WTC11 (cell line): ENCODE data around the gene MTHFD1L. TPM values are rescaled to one million over a fixed set of nuclear protein-coding genes. Genes with fewer than 3 reads are reported as not detected.

ENCODE experiments used
- ATAC-seq: fragments of 200-7000 bp; cut with Tn5 transposase; 2 replicates; pipeline ENCODE4 v1.10.0; 2021; ENCODE audit warnings: mild to moderate bottlenecking, moderate library complexity
- CTCF ChIA-PET: fragments of 300-600 bp; sonication (Branson Sonifier 250); formaldehyde crosslinking; loops from one replicate; lab custom pipeline; 2021; ENCODE audit warnings: antibody characterized with exemption; lab: Charles Lee
- POLR2A ChIA-PET: fragments of 350-600 bp; sonication (Branson Sonifier 250); formaldehyde crosslinking; loops from one replicate; lab custom pipeline; 2021; ENCODE audit warnings: antibody characterized with exemption; lab: Charles Lee
- DNase-seq: peaks from one replicate; pipeline ENCODE4 v3.0.0; 2021; ENCODE audit warnings: low spot score
- H3K27ac Mint-ChIP-seq: 2 replicates; pipeline ENCODE4 v1.8.0; 2021; ENCODE audit warnings: mixed read lengths
- H3K27me3 Mint-ChIP-seq: 2 replicates; pipeline ENCODE4 v1.8.0; 2021; ENCODE audit warnings: low read depth, mild to moderate bottlenecking, moderate library complexity, mixed read lengths
- H3K36me3 Mint-ChIP-seq: 2 replicates; pipeline ENCODE4 v1.8.0; 2021; ENCODE audit warnings: mixed read lengths
- H3K4me1 Mint-ChIP-seq: 2 replicates; pipeline ENCODE4 v1.8.0; 2022; ENCODE audit warnings: mixed read lengths
- H3K4me3 Mint-ChIP-seq: 2 replicates; pipeline ENCODE4 v1.8.0; 2021; ENCODE audit warnings: mild to moderate bottlenecking, moderate library complexity, mixed read lengths
- H3K9me3 Mint-ChIP-seq: 2 replicates; pipeline ENCODE4 v1.8.0; 2021; ENCODE audit warnings: mixed read lengths
- CREB1 ChIP-seq: sonication (generic); formaldehyde crosslinking; IDR thresholded peaks from 2 replicates; pipeline ENCODE4 v1.8.0; 2023; ENCODE audit warnings: mild to moderate bottlenecking, missing genetic modification reagents
- GRHL2 ChIP-seq: fragments of 250-450 bp; sonication (Bioruptor Pico); IDR thresholded peaks from 2 replicates; pipeline ENCODE4 v1.8.0; 2022; ENCODE audit warnings: mild to moderate bottlenecking, moderate library complexity; ENCODE audit not compliant: insufficient replicate concordance, severe bottlenecking
- GTF2I ChIP-seq: fragments of 250-450 bp; sonication (Bioruptor Pico); conservative IDR thresholded peaks from 2 replicates; pipeline ENCODE4 v1.4.0; 2021; ENCODE audit warnings: mild to moderate bottlenecking
- IRF2 ChIP-seq: sonication (generic); formaldehyde crosslinking; IDR thresholded peaks from 2 replicates; pipeline ENCODE4 v1.8.0; 2022; ENCODE audit warnings: low read depth, missing genetic modification reagents, borderline replicate concordance
- KAT7 ChIP-seq: sonication (generic); formaldehyde crosslinking; IDR thresholded peaks from 2 replicates; pipeline ENCODE4 v1.8.1; 2023; ENCODE audit warnings: missing genetic modification reagents, mild to moderate bottlenecking, borderline replicate concordance
- NFATC4 ChIP-seq: fragments of 250-450 bp; sonication (Bioruptor Pico); IDR thresholded peaks from 2 replicates; pipeline ENCODE4 v1.9.0; 2021; ENCODE audit warnings: mild to moderate bottlenecking
- PRRX2 ChIP-seq: fragments of 250-450 bp; sonication (Bioruptor Pico); IDR thresholded peaks from 2 replicates; pipeline ENCODE4 v1.8.0; 2021; ENCODE audit warnings: mild to moderate bottlenecking
- SOX15 ChIP-seq: fragments of 250-450 bp; sonication (Bioruptor Pico); IDR thresholded peaks from 2 replicates; pipeline ENCODE4 v1.9.0; 2021; ENCODE audit warnings: mild to moderate bottlenecking
- TP53 ChIP-seq: sonication (generic); formaldehyde crosslinking; IDR thresholded peaks from 2 replicates; pipeline ENCODE4 v1.8.1; 2023; ENCODE audit warnings: mild to moderate bottlenecking, missing genetic modification reagents
- ZNF138 ChIP-seq: sonication (generic); formaldehyde crosslinking; conservative IDR thresholded peaks from 2 replicates; pipeline ENCODE4 v1.8.1; 2022; ENCODE audit warnings: mild to moderate bottlenecking, moderate library complexity, missing genetic modification reagents
- ZNF263 ChIP-seq: sonication (generic); formaldehyde crosslinking; IDR thresholded peaks from 2 replicates; pipeline ENCODE4 v1.8.1; 2022; ENCODE audit warnings: low read depth, mild to moderate bottlenecking, moderate library complexity, missing genetic modification reagents
- ZNF317 ChIP-seq: sonication (generic); formaldehyde crosslinking; IDR thresholded peaks from 2 replicates; pipeline ENCODE4 v1.8.1; 2023; ENCODE audit warnings: low read depth, mild to moderate bottlenecking, moderate library complexity, missing genetic modification reagents, borderline replicate concordance
- ZNF671 ChIP-seq: fragments of 250-450 bp; sonication (Bioruptor Pico); IDR thresholded peaks from 2 replicates; pipeline ENCODE4 v1.8.0; 2021; ENCODE audit warnings: mild to moderate bottlenecking
- total RNA-seq: library from RNA; stranded (reverse); gene quantifications from 3 replicates; pipeline ENCODE4 v1.2.3, GENCODE V29; 2021
- TF ChIP-seq, protein P1 (sequence below): sonication (generic); formaldehyde crosslinking; IDR thresholded peaks from 2 replicates; pipeline ENCODE4 v1.8.1; 2022; ENCODE audit warnings: mild to moderate bottlenecking, missing genetic modification reagents, moderate library complexity, borderline replicate concordance
- TF ChIP-seq, protein P2 (sequence below): sonication (generic); formaldehyde crosslinking; IDR thresholded peaks from 2 replicates; pipeline ENCODE4 v1.8.0; 2022; ENCODE audit warnings: mild to moderate bottlenecking, missing genetic modification reagents
- TF ChIP-seq, protein P3 (sequence below): fragments of 250-450 bp; sonication (Bioruptor Pico); IDR thresholded peaks from 2 replicates; pipeline ENCODE4 v1.9.0; 2021; ENCODE audit warnings: mild to moderate bottlenecking, borderline replicate concordance
- TF ChIP-seq, protein P4 (sequence below): fragments of 250-450 bp; sonication (Bioruptor Pico); IDR thresholded peaks from 2 replicates; pipeline ENCODE4 v1.8.0; 2021; ENCODE audit warnings: mild to moderate bottlenecking
- TF ChIP-seq, protein P5 (sequence below): sonication (generic); formaldehyde crosslinking; IDR thresholded peaks from 2 replicates; pipeline ENCODE4 v1.8.1; 2023; ENCODE audit warnings: mild to moderate bottlenecking, missing genetic modification reagents, moderate library complexity
- TF ChIP-seq, protein P6 (sequence below): fragments of 250-450 bp; sonication (Bioruptor Pico); IDR thresholded peaks from 2 replicates; pipeline ENCODE4 v1.9.0; 2021; ENCODE audit warnings: mild to moderate bottlenecking
- TF ChIP-seq, protein P7 (sequence below): sonication (generic); formaldehyde crosslinking; IDR thresholded peaks from 2 replicates; pipeline ENCODE4 v1.8.1; 2022; ENCODE audit warnings: missing genetic modification reagents, borderline replicate concordance

MTHFD1L gene
- total RNA-seq, 1 experiment from 2014 or later: 104 TPM

DNA sequence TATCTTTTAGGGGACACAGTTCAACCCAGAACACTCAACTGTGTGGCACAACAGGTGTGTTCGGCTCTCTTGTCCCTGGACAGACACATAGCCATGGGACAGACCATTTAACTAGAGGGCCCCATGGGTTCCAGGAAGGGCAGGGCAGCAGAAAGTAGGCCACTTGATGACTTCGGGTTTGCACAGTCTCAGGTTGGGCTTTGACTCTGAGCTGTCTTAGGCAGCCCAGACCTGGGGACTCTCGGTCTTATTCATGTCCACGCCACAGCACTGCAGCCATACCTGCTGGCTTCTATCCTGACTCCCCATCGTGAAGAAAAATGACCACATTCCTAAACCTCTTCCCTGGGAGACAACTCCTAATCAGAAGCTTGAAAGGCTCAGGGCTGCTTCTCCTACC is 228.2 kb downstream of the MTHFD1L start (continued):
- TF ChIP-seq, protein P1, sequence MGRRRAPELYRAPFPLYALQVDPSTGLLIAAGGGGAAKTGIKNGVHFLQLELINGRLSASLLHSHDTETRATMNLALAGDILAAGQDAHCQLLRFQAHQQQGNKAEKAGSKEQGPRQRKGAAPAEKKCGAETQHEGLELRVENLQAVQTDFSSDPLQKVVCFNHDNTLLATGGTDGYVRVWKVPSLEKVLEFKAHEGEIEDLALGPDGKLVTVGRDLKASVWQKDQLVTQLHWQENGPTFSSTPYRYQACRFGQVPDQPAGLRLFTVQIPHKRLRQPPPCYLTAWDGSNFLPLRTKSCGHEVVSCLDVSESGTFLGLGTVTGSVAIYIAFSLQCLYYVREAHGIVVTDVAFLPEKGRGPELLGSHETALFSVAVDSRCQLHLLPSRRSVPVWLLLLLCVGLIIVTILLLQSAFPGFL (CRISPR knock-in tag): no peak

DNA sequence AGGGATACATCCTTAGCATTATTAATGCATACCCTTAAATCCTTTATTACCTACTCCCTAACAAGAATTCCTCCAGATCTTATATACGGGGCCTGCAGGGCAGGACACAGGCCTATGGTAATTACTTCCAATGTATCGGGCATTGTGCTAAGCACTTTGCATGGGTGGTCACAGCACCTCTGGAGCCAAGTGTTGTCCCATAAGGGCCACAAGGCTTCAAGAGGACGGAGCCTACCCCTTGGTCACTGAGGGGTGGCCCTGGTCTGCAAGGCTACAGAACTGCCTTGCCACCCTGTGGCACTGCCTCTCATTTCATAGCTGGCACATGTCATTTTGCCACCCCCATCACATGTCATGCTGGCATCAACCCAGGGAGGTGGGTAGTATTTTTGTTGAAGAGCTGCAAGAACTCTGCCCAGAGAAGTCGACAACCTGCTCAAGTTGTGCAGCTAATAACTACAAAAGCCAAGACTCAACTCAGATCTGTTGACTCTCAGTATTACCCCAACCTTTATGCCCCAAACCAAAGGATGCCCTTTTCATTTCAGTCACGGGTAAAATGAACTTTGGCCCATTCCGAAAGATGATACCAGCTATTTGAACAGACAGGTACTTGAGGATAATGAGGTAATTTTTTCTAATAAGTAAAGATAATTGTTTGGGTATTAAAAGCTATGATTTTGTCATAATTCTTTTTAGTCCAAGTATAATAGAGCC is 230.2 kb downstream of the MTHFD1L start:
- no peak for ATAC-seq
- Mint-ChIP-seq H3K27ac (no peak overlapping the region), H3K4me3 (no peak overlapping the region), H3K36me3 (peaks cover 52% of the 10 kb centered on the region)
- POLR2A ChIA-PET: no interaction called here
- no peak for DNase-seq
- TF ChIP-seq ZNF317 (CRISPR knock-in tag) (no peak), ZNF671 (CRISPR knock-in tag) (no peak), GRHL2 (CRISPR knock-in tag) (no peak)
- TF ChIP-seq, protein P2, sequence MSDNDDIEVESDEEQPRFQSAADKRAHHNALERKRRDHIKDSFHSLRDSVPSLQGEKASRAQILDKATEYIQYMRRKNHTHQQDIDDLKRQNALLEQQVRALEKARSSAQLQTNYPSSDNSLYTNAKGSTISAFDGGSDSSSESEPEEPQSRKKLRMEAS: no peak
- TF ChIP-seq, all 79 proteins: peak for 0
- Mint-ChIP-seq H3K4me1 (peaks cover 11% of the 10 kb centered on the region), H3K27me3 (no peaks in the 10 kb centered on the region), H3K9me3 (no peaks in the 10 kb centered on the region)
- CTCF ChIA-PET: no interaction called here

DNA sequence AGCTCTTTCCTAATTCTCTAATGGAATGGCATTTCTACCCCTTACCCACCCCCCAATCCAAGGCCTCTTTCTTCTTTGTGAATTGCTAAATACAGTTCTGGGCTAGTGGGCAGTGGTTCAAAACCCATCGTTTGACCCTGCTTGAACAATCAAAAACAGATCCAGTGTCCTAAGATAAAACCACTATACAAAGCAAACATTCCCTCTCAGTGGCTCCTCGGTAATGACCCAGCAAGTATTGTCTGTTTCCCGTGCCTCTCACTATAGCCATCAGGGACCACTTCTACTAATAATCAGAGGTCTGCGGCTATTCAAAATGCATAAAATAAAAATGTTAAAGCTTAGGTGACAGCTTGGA is 230.7 kb downstream of the MTHFD1L start:
- Mint-ChIP-seq H3K27me3 (no peaks in the 10 kb centered on the region), H3K4me1 (peaks cover 10% of the 10 kb centered on the region), H3K9me3 (no peaks in the 10 kb centered on the region), H3K36me3 (peaks cover 49% of the 10 kb centered on the region), H3K4me3 (no peak overlapping the region), H3K27ac (no peak overlapping the region; the same call in 1 of the 2 replicates)
- ChIA-PET CTCF (no interaction called here), POLR2A (no interaction called here)
- DNase-seq (no peak), ATAC-seq (no peak)
- TF ChIP-seq ZNF138 (CRISPR knock-in tag): no peak
- TF ChIP-seq ZNF263 (CRISPR knock-in tag): no peak
- TF ChIP-seq SOX15 (CRISPR knock-in tag): no peak
- no peak for TF ChIP-seq PRRX2 (CRISPR knock-in tag)
- TF ChIP-seq NFATC4 (CRISPR knock-in tag): no peak
- TF ChIP-seq, protein P3, sequence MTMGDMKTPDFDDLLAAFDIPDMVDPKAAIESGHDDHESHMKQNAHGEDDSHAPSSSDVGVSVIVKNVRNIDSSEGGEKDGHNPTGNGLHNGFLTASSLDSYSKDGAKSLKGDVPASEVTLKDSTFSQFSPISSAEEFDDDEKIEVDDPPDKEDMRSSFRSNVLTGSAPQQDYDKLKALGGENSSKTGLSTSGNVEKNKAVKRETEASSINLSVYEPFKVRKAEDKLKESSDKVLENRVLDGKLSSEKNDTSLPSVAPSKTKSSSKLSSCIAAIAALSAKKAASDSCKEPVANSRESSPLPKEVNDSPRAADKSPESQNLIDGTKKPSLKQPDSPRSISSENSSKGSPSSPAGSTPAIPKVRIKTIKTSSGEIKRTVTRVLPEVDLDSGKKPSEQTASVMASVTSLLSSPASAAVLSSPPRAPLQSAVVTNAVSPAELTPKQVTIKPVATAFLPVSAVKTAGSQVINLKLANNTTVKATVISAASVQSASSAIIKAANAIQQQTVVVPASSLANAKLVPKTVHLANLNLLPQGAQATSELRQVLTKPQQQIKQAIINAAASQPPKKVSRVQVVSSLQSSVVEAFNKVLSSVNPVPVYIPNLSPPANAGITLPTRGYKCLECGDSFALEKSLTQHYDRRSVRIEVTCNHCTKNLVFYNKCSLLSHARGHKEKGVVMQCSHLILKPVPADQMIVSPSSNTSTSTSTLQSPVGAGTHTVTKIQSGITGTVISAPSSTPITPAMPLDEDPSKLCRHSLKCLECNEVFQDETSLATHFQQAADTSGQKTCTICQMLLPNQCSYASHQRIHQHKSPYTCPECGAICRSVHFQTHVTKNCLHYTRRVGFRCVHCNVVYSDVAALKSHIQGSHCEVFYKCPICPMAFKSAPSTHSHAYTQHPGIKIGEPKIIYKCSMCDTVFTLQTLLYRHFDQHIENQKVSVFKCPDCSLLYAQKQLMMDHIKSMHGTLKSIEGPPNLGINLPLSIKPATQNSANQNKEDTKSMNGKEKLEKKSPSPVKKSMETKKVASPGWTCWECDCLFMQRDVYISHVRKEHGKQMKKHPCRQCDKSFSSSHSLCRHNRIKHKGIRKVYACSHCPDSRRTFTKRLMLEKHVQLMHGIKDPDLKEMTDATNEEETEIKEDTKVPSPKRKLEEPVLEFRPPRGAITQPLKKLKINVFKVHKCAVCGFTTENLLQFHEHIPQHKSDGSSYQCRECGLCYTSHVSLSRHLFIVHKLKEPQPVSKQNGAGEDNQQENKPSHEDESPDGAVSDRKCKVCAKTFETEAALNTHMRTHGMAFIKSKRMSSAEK (CRISPR knock-in tag): no peak
- TF ChIP-seq, protein P4, sequence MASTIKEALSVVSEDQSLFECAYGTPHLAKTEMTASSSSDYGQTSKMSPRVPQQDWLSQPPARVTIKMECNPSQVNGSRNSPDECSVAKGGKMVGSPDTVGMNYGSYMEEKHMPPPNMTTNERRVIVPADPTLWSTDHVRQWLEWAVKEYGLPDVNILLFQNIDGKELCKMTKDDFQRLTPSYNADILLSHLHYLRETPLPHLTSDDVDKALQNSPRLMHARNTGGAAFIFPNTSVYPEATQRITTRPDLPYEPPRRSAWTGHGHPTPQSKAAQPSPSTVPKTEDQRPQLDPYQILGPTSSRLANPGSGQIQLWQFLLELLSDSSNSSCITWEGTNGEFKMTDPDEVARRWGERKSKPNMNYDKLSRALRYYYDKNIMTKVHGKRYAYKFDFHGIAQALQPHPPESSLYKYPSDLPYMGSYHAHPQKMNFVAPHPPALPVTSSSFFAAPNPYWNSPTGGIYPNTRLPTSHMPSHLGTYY: no peak
- TF ChIP-seq, protein P5, sequence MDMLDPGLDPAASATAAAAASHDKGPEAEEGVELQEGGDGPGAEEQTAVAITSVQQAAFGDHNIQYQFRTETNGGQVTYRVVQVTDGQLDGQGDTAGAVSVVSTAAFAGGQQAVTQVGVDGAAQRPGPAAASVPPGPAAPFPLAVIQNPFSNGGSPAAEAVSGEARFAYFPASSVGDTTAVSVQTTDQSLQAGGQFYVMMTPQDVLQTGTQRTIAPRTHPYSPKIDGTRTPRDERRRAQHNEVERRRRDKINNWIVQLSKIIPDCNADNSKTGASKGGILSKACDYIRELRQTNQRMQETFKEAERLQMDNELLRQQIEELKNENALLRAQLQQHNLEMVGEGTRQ (CRISPR knock-in tag): no peak
- TF ChIP-seq, protein P6, sequence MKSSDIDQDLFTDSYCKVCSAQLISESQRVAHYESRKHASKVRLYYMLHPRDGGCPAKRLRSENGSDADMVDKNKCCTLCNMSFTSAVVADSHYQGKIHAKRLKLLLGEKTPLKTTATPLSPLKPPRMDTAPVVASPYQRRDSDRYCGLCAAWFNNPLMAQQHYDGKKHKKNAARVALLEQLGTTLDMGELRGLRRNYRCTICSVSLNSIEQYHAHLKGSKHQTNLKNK: no peak
- no peak for TF ChIP-seq TP53
- TF ChIP-seq, protein P7, sequence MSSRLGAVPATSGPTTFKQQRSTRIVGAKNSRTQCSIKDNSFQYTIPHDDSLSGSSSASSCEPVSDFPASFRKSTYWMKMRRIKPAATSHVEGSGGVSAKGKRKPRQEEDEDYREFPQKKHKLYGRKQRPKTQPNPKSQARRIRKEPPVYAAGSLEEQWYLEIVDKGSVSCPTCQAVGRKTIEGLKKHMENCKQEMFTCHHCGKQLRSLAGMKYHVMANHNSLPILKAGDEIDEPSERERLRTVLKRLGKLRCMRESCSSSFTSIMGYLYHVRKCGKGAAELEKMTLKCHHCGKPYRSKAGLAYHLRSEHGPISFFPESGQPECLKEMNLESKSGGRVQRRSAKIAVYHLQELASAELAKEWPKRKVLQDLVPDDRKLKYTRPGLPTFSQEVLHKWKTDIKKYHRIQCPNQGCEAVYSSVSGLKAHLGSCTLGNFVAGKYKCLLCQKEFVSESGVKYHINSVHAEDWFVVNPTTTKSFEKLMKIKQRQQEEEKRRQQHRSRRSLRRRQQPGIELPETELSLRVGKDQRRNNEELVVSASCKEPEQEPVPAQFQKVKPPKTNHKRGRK (CRISPR knock-in tag): no peak
- TF ChIP-seq KAT7: no peak
- no peak for TF ChIP-seq GTF2I (CRISPR knock-in tag)
- no peak for TF ChIP-seq IRF2 (CRISPR knock-in tag)
- no peak for TF ChIP-seq CREB1 (CRISPR knock-in tag)
